ENCODE results near the gene OTC. TPM values are rescaled to one million over a fixed set of nuclear protein-coding genes. Genes with fewer than 3 reads are reported as not detected.

Gene OTC
- polyA plus RNA-seq, 1 donor from 2014 or later: not detected

GRCh38 chrX:38335382-38335781, 17.0 kb upstream of the OTC start:
- Histone ChIP-seq H3F3A (ENCODE audit: insufficient read depth, low read length, poor library complexity, severe bottlenecking) (no peaks in the 10 kb centered on the region), H4K20me1 (ENCODE audit: insufficient read depth) (no peaks in the 10 kb centered on the region), H3K9me2 (ENCODE audit: insufficient read depth, low read length) (no peaks in the 10 kb centered on the region), H3K9me3 (ENCODE audit: low read length) (no peaks in the 10 kb centered on the region), H2AFZ (ENCODE audit: low read depth, low read length) (no peak overlapping the region), H3K36me3 (ENCODE audit: insufficient read depth, low read length) (no peaks in the 10 kb centered on the region), H3K9ac (ENCODE audit: low read length) (no peak overlapping the region), H3K27me3 (ENCODE audit: insufficient read depth, low read depth, low read length) (no peaks in the 10 kb centered on the region), H3K27ac (ENCODE audit: low read length) (no peak overlapping the region), H3K4me3 (ENCODE audit: low read length) (no peak overlapping the region), H3K79me2 (replicated peaks; ENCODE audit: insufficient read depth, low read length) (no peaks in the 10 kb centered on the region), H3K4me2 (ENCODE audit: low read length) (no peak overlapping the region)
- TF ChIP-seq RAD21 (conservative IDR thresholded peaks at IDR 0.05): peak; percentile 76
- TF ChIP-seq MXI1 (conservative IDR thresholded peaks at IDR 0.05; ENCODE audit: poor library complexity, severe bottlenecking): no peak
- TF ChIP-seq SMC3 (conservative IDR thresholded peaks at IDR 0.05; ENCODE audit: poor library complexity): peak; percentile 66
- TF ChIP-seq TAF1 (IDR thresholded peaks at IDR 0.05; ENCODE audit: low read depth): no peak
- TF ChIP-seq, protein P1, sequence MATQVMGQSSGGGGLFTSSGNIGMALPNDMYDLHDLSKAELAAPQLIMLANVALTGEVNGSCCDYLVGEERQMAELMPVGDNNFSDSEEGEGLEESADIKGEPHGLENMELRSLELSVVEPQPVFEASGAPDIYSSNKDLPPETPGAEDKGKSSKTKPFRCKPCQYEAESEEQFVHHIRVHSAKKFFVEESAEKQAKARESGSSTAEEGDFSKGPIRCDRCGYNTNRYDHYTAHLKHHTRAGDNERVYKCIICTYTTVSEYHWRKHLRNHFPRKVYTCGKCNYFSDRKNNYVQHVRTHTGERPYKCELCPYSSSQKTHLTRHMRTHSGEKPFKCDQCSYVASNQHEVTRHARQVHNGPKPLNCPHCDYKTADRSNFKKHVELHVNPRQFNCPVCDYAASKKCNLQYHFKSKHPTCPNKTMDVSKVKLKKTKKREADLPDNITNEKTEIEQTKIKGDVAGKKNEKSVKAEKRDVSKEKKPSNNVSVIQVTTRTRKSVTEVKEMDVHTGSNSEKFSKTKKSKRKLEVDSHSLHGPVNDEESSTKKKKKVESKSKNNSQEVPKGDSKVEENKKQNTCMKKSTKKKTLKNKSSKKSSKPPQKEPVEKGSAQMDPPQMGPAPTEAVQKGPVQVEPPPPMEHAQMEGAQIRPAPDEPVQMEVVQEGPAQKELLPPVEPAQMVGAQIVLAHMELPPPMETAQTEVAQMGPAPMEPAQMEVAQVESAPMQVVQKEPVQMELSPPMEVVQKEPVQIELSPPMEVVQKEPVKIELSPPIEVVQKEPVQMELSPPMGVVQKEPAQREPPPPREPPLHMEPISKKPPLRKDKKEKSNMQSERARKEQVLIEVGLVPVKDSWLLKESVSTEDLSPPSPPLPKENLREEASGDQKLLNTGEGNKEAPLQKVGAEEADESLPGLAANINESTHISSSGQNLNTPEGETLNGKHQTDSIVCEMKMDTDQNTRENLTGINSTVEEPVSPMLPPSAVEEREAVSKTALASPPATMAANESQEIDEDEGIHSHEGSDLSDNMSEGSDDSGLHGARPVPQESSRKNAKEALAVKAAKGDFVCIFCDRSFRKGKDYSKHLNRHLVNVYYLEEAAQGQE (IDR thresholded peaks at IDR 0.05; ENCODE audit: borderline replicate concordance): no peak
- TF ChIP-seq POLR2AphosphoS5 (IDR thresholded peaks at IDR 0.05): no peak
- TF ChIP-seq EZH2 (IDR thresholded peaks at IDR 0.05; ENCODE audit: borderline replicate concordance, insufficient read depth, low read length, poor library complexity, severe bottlenecking): no peak
- peak; percentile 69 for TF ChIP-seq CTCF (IDR thresholded peaks at IDR 0.05; ENCODE audit: poor library complexity, severe bottlenecking)
- no peak for TF ChIP-seq EP300 (conservative IDR thresholded peaks at IDR 0.05; ENCODE audit: poor library complexity, severe bottlenecking)

DNA sequence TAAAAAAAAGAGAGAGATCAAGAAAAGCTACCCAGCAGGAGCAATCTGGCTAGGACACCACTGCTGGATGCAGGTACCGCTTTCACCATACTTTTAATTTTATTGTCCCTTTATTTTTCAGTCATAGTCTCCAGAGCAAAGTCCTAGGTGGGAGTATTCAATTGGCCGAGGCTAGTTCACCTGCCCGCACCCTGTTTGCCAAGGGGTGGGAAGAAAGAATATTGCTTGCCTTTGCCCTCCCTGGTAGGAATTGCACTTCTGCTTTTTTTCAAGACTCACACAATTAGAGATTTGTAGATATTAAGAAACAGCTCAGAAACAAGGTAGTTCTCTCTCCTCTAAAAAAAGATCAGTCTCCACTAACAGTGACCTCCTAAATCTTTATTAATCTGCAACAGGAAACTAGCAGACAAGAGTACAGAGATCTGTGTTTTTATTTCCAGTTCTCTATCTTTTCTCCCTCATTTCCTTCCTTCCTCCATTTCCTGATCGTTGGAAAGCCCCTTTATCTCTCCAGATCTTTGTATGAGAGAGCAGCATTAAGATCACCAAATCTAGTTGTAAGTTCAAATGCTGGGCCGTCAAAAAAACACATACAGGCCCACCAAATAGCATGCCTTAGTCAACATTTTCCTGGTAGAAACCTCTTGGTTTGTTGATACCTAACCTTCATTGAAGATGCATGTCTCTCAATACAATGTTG, 15.7 kb upstream of the OTC start:
- no peak overlapping the region for H3K27ac ChIP-seq (ENCODE audit: low read length)
- H2AFZ ChIP-seq (ENCODE audit: low read depth, low read length): no peak overlapping the region
- H4K20me1 ChIP-seq (ENCODE audit: insufficient read depth): no peaks in the 10 kb centered on the region
- H3K9me2 ChIP-seq (ENCODE audit: insufficient read depth, low read length): no peaks in the 10 kb centered on the region
- H3K9ac ChIP-seq (ENCODE audit: low read length): no peak overlapping the region
- H3K9me3 ChIP-seq (ENCODE audit: low read length): no peaks in the 10 kb centered on the region
- H3K79me2 ChIP-seq (replicated peaks; ENCODE audit: insufficient read depth, low read length): no peaks in the 10 kb centered on the region
- TF ChIP-seq, protein P1 (IDR thresholded peaks at IDR 0.05; ENCODE audit: borderline replicate concordance): no peak
- TF ChIP-seq TAF1 (IDR thresholded peaks at IDR 0.05; ENCODE audit: low read depth): no peak
- TF ChIP-seq RAD21 (conservative IDR thresholded peaks at IDR 0.05): no peak
- TF ChIP-seq CTCF (IDR thresholded peaks at IDR 0.05; ENCODE audit: poor library complexity, severe bottlenecking): no peak
- no peak for TF ChIP-seq POLR2AphosphoS5 (IDR thresholded peaks at IDR 0.05)
- no peak for TF ChIP-seq EP300 (conservative IDR thresholded peaks at IDR 0.05; ENCODE audit: poor library complexity, severe bottlenecking)
- TF ChIP-seq SMC3 (conservative IDR thresholded peaks at IDR 0.05; ENCODE audit: poor library complexity): no peak
- TF ChIP-seq EZH2 (IDR thresholded peaks at IDR 0.05; ENCODE audit: borderline replicate concordance, insufficient read depth, low read length, poor library complexity, severe bottlenecking): no peak
- no peak for TF ChIP-seq MXI1 (conservative IDR thresholded peaks at IDR 0.05; ENCODE audit: poor library complexity, severe bottlenecking)
- H3F3A ChIP-seq (ENCODE audit: insufficient read depth, low read length, poor library complexity, severe bottlenecking): no peaks in the 10 kb centered on the region
- H3K27me3 ChIP-seq (ENCODE audit: insufficient read depth, low read depth, low read length): no peaks in the 10 kb centered on the region
- H3K36me3 ChIP-seq (ENCODE audit: insufficient read depth, low read length): no peaks in the 10 kb centered on the region
- H3K4me2 ChIP-seq (ENCODE audit: low read length): no peak overlapping the region
- H3K4me3 ChIP-seq (ENCODE audit: low read length): no peak overlapping the region
